ENCODE results near the gene SORCS2.

SORCS2 gene

DNA sequence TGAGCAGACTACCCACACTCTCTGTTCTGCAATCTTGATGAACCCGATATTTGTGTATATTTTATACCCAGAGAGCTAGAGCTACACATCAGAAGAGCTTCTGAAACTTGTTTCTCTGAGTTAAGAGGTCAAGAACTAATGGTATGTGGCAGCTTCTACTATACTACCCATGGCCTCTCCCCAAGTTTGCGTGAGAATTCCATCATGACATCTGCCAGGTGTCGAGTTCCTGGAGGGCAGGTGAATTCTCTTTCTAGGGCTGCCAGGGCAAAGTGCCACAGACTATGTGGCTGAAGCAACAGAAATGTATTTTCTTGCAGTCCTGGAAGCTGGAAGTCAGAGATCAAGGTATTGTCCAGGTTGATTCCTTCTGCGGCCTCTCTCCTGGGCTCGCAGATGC lies 4.4 kb downstream of the SORCS2 start:
- Histone ChIP-seq H3K4me1 (ENCODE audit: control insufficient read depth, low read length) (no peaks in the 10 kb centered on the region), H3K27me3 (ENCODE audit: control insufficient read depth, low read length) (peaks cover 6% of the 10 kb centered on the region; the same call in 1 of the 2 replicates), H3F3A (ENCODE audit: control insufficient read depth, insufficient read depth) (no peaks in the 10 kb centered on the region), H3K4me2 (ENCODE audit: low read length) (no peak overlapping the region), H3K36me3 (ENCODE audit: control insufficient read depth, low read length) (no peaks in the 10 kb centered on the region), H4K20me1 (ENCODE audit: control insufficient read depth, insufficient read depth, low read depth, low read length) (no peaks in the 10 kb centered on the region), H3K27ac (ENCODE audit: low read depth, low read length) (no peak overlapping the region), H3K79me2 (ENCODE audit: control insufficient read depth, low read length) (no peaks in the 10 kb centered on the region), H3K4me3 (ENCODE audit: low read length) (no peak overlapping the region), H3K9me2 (replicated peaks; ENCODE audit: control insufficient read depth, low read length) (no peaks in the 10 kb centered on the region), H3K9me3 (ENCODE audit: control insufficient read depth, insufficient read depth, low read length) (no peaks in the 10 kb centered on the region)
- TF ChIP-seq EZH2phosphoT487 (IDR thresholded peaks at IDR 0.05; ENCODE audit: borderline replicate concordance, low read length) = no peak
- TF ChIP-seq, protein P1, sequence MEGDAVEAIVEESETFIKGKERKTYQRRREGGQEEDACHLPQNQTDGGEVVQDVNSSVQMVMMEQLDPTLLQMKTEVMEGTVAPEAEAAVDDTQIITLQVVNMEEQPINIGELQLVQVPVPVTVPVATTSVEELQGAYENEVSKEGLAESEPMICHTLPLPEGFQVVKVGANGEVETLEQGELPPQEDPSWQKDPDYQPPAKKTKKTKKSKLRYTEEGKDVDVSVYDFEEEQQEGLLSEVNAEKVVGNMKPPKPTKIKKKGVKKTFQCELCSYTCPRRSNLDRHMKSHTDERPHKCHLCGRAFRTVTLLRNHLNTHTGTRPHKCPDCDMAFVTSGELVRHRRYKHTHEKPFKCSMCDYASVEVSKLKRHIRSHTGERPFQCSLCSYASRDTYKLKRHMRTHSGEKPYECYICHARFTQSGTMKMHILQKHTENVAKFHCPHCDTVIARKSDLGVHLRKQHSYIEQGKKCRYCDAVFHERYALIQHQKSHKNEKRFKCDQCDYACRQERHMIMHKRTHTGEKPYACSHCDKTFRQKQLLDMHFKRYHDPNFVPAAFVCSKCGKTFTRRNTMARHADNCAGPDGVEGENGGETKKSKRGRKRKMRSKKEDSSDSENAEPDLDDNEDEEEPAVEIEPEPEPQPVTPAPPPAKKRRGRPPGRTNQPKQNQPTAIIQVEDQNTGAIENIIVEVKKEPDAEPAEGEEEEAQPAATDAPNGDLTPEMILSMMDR (IDR thresholded peaks at IDR 0.05; ENCODE audit: low read depth, low read length, poor library complexity, severe bottlenecking) = no peak

DNA sequence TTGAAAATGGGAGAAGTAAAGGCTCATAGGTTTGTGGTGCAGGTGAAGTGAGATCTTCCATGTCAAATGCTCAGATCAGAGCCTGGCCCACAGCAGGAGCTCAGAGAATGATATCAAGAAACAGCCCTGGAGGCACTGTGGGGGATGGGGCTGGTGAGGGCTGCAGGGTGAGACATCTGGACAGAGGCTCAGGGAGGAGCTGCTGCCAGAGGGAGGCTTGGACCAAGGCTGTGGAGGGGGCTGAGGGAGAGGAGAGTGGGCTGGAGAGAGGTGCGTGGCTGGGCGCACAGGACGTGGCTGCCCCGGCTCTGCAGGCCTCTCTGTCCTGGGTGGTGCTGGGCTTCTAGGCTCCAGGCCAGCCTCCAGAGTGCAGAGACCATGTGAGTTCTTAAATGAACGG lies 5.6 kb downstream of the SORCS2 start:
- Histone ChIP-seq H3K4me1 (ENCODE audit: control insufficient read depth, low read length) (no peaks in the 10 kb centered on the region), H3K27me3 (ENCODE audit: control insufficient read depth, low read length) (peaks cover 6% of the 10 kb centered on the region; the same call in 1 of the 2 replicates)

DNA sequence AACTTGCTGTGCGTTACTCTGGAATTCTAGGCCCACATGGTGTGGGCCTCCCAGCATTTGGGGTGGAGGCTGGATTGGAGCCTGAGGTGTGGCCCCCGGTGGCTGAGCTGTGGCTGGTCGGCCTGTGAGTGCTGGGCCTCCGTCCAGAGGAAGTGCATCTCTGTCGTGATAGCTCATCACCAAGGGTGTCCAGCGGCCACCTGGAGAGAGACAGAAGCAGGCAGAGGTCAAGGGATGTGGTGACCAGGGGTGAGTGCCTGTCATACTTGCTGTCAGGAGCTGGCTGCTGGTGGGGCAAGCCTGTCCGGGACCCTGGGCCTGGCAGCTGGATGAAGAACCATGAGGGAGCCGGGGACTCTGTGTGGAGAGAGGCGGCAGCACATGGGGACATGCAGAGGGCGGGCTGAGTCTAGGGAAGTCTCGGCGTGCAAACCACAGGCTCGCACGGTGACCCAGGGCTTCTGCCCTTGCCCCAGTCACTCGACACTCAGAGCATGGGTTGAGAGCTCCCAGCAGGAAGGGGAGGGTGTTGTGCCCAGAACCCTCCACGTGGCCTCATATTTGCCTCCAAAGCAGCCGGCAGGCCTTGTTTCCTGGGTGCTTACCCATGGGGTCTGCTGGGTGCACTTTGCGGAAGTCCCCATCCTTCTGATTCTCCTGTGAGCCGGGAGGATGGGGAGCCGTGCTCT lies 6.2 kb downstream of the SORCS2 start:
- no peak overlapping the region for H3K4me2 ChIP-seq (ENCODE audit: low read length)
- no peaks in the 10 kb centered on the region for H3K79me2 ChIP-seq (ENCODE audit: control insufficient read depth, low read length)
- H3K9me2 ChIP-seq (replicated peaks; ENCODE audit: control insufficient read depth, low read length) = no peaks in the 10 kb centered on the region
- H3K27ac ChIP-seq (ENCODE audit: low read depth, low read length) = no peak overlapping the region
- H3K27me3 ChIP-seq (ENCODE audit: control insufficient read depth, low read length) = peaks cover 6% of the 10 kb centered on the region; the same call in 1 of the 2 replicates
- no peaks in the 10 kb centered on the region for H3K4me1 ChIP-seq (ENCODE audit: control insufficient read depth, low read length)
- H3K36me3 ChIP-seq (ENCODE audit: control insufficient read depth, low read length) = no peaks in the 10 kb centered on the region
- no peaks in the 10 kb centered on the region for H3F3A ChIP-seq (ENCODE audit: control insufficient read depth, insufficient read depth)
- H3K9me3 ChIP-seq (ENCODE audit: control insufficient read depth, insufficient read depth, low read length) = no peaks in the 10 kb centered on the region
- TF ChIP-seq, protein P1 (IDR thresholded peaks at IDR 0.05; ENCODE audit: low read depth, low read length, poor library complexity, severe bottlenecking) = no peak
- no peak for TF ChIP-seq EZH2phosphoT487 (IDR thresholded peaks at IDR 0.05; ENCODE audit: borderline replicate concordance, low read length)
- no peaks in the 10 kb centered on the region for H4K20me1 ChIP-seq (ENCODE audit: control insufficient read depth, insufficient read depth, low read depth, low read length)
- H3K4me3 ChIP-seq (ENCODE audit: low read length) = no peak overlapping the region

More for the DNA sequence above, 5.6 kb downstream of the SORCS2 start:
- no peak overlapping the region for H3K4me2 ChIP-seq (ENCODE audit: low read length)
- H3K79me2 ChIP-seq (ENCODE audit: control insufficient read depth, low read length) = no peaks in the 10 kb centered on the region
- H3K36me3 ChIP-seq (ENCODE audit: control insufficient read depth, low read length) = no peaks in the 10 kb centered on the region
- H3K9me2 ChIP-seq (replicated peaks; ENCODE audit: control insufficient read depth, low read length) = no peaks in the 10 kb centered on the region
- no peak for TF ChIP-seq EZH2phosphoT487 (IDR thresholded peaks at IDR 0.05; ENCODE audit: borderline replicate concordance, low read length)
- TF ChIP-seq, protein P1 (IDR thresholded peaks at IDR 0.05; ENCODE audit: low read depth, low read length, poor library complexity, severe bottlenecking) = no peak
- no peak overlapping the region for H3K27ac ChIP-seq (ENCODE audit: low read depth, low read length)
- H4K20me1 ChIP-seq (ENCODE audit: control insufficient read depth, insufficient read depth, low read depth, low read length) = no peaks in the 10 kb centered on the region
- H3F3A ChIP-seq (ENCODE audit: control insufficient read depth, insufficient read depth) = no peaks in the 10 kb centered on the region
- no peak overlapping the region for H3K4me3 ChIP-seq (ENCODE audit: low read length)
- no peaks in the 10 kb centered on the region for H3K9me3 ChIP-seq (ENCODE audit: control insufficient read depth, insufficient read depth, low read length)

All from DOHH2 (cell line).